Hematopoietic multipotent progenitor cell treated with erythropoietin and hydrocortisone succinate and interleukin-3 and kit ligand, for 17 days (in vitro differentiated cells): ENCODE results near the gene ALDH4A1.

ENCODE experiments used
- DNase-seq: peaks from one replicate; pipeline ENCODE4 v3.0.0-alpha.2; 2015; ENCODE audit warnings: low spot score

ALDH4A1 gene

DNA sequence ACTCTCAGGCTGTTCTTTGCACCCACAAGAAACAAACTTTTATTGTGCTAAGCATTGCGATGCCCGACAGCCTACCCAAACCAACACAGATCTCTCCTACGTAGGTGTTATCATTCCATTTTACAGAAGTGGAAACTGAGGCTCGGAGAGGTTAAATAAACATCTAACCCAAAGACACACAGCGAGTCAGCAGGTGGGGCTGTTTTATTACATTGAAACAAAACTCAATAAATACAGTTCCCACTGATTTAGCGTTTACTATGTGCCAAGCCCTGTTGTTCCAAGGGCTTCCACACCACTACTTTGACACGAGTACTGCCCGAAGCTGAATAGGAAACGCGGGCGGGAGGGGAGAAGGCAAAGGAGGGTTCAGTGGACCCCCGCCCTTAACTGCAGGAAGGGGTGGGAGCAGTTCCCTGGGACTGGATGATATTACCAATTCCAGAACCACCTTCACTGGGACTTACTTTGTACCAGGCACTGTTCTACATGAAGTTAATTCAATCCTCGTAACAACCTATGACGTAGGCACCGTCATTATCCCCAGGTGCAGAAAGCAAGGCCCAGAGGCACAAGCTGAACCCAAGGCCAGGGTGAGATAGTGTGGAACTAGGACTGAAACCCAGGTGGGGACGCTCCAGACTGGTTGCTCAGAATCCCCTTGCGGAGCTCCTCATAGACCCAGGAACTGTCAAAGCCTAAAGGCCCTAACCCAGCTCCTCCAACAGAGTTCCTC lies 19.3 kb upstream of the ALDH4A1 start:
- DNase-seq = no peak

DNA sequence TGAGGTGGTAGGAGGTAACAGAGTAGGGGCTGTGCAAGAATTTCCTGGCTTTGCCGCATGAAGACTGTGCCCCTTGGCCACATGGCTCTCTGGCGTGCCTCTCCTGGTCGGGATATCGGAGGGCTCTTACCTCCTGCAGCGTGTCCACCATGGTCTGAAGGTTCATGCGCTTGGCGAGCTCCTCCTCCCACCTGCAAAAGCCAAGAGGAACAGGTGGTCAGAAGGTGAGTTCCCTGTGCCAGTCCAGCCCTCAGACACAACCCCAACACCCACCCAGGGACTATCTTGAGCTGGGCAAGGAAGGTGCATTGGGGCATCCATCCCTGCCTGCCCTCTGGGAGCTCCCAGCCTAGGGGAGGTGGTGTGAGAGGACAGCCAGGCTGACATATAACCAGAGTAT lies 18.6 kb upstream of the ALDH4A1 start:
- DNase-seq = no peak

DNA sequence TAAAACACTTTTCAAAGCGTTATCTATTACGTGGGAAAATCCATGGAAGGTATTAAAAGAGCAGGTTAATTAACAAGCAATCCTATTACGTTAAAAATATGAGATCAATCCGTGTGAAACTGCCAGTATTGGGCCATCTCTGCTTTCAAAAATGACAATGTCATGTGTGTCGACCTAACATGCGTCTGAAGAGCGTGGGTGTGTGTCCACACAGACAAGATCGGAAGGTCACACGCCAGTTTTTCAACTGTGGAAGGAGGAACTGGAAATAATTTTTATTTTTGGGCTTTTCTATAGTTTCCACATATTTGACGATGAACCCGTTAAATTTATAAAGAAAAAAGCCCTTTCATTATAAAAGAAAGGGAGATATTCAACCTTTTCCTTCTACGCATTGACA lies 17.6 kb upstream of the ALDH4A1 start:
- DNase-seq = no peak

DNA sequence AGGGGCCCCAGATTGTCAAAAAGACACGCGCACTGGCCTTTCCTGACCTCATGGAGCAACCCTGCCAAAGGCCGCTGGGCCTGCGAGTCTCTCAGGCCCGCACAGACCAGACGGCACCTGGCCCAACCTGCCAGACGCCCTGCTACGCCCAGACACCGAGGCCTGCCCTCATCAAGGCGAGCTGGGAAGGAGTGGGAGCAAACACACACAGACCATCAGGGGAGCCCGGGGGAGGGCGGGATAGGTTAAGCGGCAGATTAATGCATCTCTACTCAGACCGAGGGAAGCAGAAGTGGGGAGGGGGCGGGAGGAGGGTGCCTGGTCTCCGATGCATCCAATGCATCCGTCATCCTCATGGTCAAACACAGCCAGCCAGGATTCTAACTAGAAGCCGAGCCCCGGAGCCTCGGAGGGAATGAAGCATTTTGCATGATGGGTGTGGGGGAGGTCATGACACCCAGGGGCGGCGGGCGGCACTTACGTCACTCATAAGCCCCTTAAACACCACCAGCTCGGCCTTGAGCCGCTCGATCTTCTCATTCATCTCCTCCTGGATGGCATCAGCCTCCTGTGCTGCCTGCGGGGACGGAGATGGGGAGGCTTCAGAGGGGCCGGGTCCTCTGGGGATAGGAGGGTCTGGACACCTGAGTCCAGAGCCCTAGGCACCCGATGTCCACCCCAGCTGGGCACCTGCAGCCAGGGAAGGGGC lies 17.0 kb upstream of the ALDH4A1 start:
- DNase-seq = no peak

DNA sequence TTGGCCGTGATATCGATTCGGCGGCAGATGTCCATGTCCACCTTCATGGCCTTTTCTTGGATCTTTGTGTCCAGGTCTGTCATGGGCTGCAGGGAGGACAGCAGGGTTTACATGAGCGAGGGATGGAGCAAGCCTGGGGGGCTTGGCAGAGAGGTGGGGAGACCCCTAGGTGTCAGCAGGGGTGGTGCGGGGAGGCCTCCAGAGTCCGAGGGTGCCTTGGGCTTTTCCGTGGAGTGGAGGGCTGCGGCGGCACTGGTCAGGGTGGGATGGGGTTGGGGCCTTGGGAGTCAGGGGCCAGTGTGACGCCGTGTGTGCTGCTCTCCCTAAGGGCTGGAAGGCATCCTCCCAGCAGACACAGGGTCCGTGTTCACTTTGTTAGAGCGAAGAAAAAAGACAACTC lies 16.1 kb upstream of the ALDH4A1 start:
- DNase-seq = no peak

DNA sequence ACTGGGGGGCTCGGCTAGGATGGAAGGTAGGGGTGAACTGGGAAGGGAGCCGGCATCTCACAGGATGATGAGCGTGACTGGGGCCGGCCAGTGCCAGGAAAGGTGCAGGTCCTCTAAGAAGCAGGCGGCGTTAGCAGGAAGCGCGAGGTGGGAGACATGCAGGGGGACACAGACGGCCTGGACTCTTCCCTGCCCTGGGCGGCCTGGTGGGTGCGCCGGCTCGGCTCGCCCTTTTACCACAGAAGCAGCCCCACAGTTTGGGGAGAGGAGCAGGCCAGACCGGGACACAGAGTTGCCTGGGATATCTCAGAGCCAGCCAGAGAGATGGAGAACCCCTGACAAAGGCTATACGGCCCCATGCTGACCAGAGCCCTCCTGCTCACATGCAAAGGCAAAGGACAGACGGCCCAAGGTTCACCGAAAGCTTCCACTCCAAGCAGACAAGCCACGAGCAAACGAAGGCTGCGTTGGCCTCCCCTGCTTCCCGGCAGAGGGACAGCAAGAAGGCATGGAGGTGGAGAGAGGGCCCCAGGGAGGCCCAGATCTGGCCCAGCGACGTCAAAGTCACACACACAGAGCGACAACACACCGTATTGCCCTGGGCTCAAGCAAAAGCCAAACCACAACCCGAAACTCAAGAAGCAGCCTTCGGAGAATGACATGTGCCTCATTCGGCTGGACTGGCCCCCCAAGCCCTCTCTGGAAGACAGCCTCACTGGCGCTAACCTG lies 14.9 kb upstream of the ALDH4A1 start:
- no peak for DNase-seq

DNA sequence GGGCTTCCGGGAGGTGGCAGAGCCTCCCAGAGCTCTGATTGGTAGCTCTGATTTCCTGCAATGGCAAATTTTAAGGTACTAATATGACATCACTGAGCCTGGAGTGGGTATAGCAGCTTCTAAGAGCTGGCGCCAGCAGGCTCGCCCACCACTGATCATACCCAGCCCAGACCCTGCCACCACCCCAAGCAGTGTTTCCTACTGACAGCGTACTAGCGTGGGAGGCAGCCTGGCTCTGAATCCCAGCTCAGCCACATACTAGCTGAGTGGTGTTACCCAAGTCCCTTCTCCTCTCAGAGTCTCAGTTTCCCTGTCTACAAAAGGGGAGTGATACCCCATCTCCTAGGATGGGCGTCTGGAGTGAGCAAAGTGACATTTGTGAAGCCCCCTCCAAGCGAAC lies 13.0 kb upstream of the ALDH4A1 start:
- DNase-seq = no peak

DNA sequence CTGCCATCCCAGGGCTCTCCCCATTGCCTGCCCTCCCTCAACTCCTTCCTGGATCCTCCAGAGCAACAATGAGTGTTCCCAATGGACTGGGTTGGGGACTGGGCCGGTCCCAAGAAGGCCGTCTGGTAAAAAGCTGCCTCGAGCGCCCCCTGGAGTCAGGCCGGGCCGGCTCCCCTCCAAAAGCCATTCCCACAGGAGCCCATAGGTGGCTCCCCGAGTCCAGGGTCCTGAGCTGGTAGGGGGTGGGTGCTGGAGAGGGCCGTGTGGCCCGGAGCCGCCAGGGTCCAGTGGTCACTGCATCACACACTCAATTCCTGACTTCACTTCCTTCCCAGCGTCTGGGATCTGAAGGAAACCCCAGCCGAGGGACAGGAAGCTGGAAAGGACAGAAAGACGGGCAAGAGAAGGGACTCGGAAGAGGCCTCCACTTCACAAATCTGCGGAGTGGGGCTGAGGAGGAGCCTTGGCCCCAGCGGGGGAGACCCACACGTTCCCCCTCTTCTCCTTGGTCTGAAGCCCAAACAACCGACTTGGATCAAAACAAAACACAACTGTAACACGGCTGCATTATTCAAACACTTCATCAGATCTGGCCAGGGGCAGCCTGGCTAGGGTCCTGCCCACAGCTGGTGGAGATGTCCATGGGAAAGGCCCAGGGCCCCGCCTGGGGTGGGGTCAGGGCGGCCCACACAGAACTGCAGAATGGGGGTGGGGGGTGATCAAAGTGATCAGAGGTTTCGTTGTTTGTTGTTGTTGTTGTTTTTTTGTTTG lies 10.9 kb upstream of the ALDH4A1 start:
- peak; percentile 71 for DNase-seq

DNA sequence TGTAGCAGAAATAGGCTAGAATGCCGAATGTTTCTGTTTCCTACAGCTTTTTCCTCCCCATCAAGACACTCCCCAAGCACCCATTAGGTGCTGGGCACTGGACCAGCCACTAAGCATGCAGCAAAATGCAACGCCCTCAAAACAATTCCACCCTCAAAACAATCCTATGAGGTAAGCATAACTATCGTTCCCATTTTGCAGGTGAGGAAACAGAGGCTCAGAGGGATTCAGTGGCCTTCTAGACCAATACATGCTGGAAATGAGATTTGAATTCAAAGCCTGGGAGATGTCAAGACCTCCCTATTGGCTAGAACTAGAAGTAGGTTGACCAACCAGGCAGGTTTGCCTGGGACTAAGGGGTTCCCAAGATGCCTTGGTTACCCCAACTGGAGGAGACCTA lies 10.2 kb upstream of the ALDH4A1 start:
- no peak for DNase-seq

DNA sequence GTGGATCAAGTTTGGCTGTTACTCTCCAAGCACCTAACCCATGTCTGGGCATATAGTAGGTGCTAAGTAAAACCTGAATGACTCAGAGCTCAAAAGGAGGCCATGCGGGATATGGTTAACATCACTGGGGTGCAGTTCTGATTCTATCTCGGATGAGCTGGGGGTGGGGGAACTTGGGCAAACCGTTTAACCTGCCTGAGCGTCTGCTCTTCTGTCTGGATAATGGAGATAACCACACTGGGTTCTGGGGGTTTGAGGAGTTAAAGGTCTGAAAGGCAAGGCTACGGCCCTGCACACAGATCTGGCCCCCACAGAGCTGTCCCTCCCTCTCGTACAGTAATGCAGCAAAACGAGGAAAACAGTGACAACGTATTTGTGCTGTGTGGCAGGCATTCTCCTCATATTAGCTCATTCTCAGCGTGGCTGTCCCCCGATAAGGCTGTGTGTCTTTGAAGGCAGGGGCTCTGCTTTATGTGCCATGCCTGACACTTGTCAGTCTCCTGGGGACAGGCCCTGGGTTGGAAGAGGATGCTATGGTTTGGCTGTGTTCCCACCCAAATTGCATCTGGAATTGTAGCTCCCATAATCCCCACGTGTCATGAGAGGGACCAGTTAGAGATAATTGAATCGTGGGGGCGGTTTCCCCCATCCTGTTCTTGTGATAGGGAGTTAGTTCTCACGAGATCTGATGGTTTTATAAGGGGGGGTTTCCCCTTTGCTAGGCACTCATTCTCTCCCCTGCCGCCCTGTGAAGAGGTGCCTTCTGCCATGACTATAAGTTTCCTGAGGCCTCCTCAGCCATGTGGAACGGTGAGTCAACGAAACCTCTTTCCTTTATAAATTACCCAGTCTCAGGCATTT lies 6.8 kb upstream of the ALDH4A1 start:
- DNase-seq = peak; percentile 43

DNA sequence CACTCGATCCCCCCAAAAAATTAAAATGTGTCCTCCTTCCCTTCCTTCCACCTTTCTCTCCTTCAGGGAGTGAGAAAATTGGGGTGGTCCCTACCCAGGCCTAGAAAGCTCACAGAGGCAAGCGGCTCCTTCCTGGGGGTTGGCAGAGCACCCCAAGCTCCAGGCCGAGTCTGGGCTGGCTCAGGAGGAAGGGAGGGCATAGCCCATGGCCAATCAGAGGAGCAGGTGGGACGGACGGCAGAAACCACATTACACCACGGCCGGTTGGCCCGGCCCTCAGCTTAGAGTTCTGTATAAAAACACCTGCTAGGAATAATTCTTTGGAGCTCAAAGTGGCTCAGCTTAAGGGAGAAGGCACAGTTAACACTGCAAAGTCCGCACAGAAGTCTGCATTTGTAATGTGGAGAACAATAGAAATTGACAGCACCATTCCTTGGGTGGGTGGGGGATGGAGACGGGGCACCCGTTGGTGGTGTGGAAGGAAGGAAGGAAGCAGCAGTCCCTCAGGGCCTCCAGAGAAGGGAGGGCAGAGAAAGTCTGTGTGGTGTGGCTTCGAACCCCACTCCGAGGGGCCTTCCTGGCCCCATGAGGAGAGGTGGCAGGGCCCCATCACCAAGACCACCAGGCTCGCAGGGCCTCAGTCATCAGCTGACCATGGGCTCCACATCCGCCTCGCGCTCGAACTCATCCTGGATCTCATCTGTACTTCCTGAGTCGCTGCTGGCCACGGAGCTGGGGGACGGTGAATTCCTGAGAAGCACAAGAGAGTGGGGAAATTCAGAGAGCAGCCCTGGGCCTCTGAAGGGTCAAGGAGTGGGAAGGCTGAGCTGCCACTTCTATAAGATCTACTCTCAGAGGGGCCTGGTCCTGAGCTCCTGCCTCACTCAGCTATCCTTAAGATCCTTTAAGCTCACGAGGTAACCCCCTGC lies 5.8 kb upstream of the ALDH4A1 start:
- DNase-seq = peak; percentile 58

DNA sequence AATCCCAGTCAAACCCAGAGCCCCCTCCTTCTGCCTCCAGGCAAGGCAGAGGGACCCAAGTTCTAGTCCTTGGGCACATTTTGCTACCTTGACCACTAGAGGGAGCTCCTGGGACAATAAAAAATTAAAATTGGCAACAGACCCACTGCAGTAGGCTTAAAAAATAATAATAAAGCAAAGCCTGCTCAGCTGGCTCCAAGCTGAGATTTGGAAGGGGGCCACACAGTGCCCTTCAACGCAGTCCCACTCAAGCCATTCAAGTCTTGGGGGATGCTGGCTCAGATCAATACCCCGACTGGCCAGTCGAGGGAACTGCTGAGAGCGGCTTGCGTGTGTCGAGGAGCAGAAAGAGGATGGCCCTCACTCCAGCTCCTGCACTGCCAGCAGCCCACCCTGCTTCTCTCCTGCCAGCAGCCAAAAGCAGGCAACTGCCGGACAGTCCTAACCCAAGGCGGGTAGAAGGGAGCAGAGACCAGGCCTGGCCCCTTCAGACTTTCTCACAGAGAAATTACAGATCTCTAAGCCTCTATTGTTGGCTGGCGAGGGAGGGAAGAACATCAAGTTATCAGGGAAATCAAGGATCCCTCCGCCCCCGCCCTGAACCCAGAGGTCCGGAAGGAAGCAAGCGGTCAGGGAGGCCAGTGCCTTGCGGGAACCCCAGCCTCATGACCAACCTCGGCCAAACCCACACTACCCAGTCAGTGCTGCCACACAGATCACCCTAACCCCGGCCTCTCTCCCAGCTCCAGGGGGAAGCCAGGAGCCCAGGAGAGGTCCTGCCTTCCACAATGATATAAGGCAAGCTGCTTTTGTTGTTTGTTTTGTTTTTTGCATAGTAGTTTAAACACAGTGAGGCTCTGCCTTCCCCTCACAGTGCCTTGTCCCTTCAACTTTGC lies 4.9 kb upstream of the ALDH4A1 start:
- DNase-seq = peak; percentile 87

DNA sequence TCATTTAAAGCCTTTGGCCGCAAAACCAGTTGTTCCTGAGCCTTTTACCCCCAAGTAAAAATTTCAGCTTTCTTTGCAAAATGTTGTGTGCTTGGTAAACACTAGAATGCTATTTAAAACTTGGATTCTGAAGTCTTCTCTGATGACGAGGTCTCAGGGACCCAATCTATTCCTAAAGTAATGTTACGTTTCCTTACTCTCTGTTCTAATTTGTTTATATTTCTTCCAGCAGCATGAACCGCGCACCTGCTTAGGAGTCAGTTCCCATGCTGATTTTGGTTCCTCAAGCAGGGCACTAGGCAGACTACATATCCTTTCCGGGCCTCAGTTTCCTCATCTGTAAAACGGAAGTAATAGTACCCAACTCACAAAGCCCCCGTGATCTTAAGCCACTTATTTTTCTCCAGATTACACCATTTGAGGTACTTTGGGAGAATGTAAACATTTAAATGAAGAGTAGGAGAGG lies 969 bp upstream of the ALDH4A1 start:
- no peak for DNase-seq

DNA sequence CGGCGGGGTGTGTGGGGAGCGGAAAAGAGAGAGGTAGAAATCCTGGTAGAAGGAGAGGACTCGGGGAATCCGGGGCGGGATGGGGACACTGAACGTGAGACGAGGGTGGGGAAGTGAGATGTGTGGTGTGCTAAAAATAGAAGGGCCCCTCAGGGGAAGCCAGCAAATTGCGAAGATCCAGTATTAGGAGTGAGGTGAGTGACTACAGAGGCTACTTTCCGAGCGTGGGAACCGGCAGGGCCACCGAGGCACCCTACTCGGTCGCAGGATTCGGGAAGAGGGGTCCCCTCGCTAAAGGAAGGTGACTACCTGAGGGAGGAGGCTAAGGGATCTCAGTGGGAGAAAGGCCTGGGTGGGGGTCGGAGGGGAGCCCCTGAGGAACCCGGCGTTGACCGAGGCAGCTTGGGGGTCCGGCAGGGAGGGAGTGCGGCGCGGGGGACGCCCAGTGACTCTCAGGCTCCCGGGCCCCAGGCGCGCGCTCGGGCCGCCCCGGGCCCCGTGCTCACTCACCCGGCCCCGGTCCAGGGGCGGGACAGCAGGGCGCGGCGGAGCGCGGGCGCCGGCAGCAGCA lies 318 bp downstream of the ALDH4A1 start:
- no peak for DNase-seq

DNA sequence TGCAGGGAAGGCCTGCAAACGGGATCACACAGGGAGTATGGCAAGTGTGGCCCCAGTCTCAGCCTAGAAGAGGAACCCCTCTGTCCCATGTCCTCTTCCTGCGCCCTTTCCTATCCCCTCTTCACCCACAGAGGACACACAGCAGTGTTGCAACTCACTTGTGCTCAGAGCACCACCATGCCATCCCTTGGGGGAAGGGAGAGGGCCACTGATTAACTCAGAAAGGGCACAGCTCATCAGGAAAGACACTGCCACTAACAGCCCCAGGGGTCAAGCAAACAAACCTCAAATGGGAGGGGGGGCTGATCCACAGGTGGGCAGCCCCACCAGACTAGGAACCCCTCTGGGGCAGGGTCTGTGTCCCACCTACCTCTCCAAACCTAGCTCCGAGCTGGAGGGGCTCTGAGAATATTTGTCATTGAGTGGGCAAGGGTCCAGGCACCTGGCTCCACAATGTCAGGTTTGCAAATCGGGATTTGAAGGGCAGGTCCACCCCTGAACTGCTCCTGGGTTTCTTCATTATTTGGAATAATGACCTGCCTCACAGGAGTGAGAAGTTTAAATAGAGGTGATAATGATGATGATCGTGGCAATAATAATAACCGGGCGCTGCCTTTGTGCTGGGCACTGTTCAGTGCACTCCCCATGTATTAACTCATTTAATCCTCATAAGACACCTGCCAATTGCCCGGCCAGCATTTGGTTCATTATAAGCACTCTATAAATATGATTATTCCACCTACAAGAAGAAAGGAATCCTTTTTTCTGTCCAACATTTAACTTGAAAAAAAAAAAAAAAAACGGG lies 1.0 kb downstream of the ALDH4A1 start:
- no peak for DNase-seq

DNA sequence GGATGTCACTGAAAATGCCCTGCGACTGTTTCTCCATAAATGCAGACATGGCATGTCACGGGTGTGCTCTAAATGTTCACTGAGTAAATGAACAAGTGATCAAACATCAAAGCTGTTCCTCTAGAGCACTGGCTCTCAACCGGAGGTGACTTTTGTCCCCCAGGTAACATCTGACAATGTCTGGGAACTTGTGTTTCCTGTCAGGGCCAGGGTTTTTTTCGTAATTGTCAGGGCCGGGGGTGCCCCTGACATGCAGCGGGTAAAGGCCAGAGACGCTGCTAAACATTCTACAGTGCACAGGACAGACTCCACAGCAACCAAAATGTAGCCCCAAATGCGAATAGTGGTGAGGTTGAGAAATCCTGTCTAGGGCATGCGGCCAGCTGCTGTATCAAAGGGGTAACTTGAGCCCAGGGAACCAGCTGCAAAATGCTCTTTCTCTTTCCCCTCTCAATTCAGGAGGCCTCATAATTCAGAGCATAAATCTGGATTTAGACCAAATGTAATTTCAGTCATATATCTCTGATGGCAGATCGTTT lies 2.0 kb downstream of the ALDH4A1 start:
- DNase-seq = no peak

DNA sequence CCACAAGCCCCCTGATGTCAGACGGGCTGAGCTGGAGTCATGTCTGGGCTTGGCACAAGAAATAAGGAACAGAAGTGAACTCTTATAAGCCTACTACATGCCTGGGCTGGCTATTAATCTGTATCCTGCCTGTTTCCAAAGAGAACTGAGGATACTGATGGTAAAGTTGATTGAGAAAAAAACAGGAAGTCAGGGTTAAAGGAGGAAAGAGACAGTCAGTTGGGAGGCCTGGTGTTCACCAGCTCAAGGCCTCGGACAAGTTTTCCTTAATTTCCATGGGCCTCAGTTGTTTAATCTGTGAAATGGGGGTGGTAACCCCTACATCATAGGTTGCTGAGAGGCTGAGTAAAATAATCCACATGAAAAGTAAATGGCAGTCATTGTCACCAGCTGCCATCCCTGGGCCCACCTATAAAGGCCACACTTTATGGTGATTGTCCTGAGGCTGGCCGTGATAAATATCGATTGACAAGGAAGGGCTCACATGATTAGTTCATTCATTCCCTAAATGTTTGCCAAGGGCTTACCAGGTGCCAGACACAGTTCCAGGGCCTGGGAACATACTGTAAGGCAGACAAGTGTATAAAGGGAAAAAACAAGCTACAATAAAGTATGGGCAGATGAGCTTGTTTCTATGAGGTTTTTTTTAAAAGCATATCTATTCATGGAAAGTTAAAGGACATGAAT lies 2.8 kb downstream of the ALDH4A1 start:
- no peak for DNase-seq
